SK-N-MC (cell line): Measurements from ENCODE around the gene DPF3.

Experiments
- EZH2 ChIP-seq: fragments of 200-600 bp; sonication (generic); IDR thresholded peaks from one replicate; pipeline ENCODE4 v1.6.1; 2017; ENCODE audit warnings: antibody characterized with exemption
- FOXP2 ChIP-seq: optimal IDR thresholded peaks from 2 replicates; pipeline ENCODE3; 2011; ENCODE audit warnings: mild to moderate bottlenecking, moderate library complexity; ENCODE audit not compliant: insufficient read depth; ENCODE audit errors: extremely low read length, control extremely low read depth
- POLR2AphosphoS5 ChIP-seq: IDR thresholded peaks from 2 replicates; pipeline ENCODE4 v1.6.1; 2012; ENCODE audit warnings: mild to moderate bottlenecking, low read depth, low read length, borderline replicate concordance

DNA sequence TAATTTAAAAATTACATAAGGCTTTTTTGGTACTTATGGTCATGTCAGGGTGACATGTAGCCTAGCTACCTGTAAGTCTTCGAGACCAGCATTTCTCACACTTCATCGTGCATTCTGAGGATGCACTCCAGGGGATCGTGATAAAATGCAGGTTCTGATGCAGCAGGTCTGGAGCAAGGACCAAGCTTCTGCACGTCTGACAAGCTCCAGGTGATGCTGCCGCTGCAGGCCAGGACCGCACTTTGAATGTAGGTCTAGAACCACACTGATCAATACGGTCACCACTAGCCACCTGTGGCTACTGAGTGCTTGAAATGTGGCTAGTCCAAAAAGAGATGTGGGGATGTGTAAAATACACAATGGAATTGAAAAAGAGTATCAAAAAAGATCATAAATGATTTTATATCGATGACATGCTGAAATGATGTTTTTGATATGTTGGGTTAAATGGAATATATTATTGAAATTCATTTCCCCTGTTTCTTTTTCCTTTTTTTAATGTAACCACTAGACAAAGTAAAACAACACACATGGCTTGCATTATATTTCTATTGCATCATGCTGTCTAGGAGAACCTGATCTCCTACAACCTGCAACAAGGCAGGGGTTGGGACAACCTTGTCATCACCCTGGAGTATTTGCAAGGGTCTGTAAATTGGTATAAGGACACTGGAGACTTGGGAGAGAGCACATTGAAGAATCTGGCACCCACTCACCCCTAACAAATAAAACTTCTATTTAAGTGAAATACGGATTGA, 142.4 kb downstream of the DPF3 start:
- TF ChIP-seq POLR2AphosphoS5 (no peak), EZH2 (no peak), FOXP2 (no peak)
